GM18511 (cell line): ENCODE results near the gene ENO4.

Source experiments
- ATAC-seq: cut with Tn5 transposase; IDR thresholded peaks from one replicate; pipeline ENCODE4 v1.9.1; 2021; ENCODE audit warnings: mild to moderate bottlenecking, moderate library complexity; ENCODE audit not compliant: unreplicated experiment

Gene ENO4

DNA sequence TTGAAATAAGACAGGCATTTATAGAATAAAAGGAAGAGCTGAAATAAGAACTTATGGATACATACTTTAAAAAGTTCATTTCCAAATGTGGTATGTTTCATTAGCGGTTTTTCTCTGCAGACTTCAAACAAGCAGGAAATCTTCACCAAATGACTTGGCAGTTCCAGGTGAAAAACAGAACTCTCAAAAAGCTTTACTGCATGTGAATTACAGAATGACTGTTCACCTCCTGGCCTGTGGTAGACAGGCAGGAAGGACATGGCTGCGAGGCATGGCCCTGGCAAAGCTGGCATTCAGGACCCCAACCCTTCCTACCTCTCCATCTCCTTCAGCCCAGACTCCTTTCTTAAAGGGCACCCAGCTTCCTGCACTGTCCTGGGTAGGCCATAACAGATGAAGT lies 21.2 kb upstream of the ENO4 start:
- ATAC-seq: no peak

DNA sequence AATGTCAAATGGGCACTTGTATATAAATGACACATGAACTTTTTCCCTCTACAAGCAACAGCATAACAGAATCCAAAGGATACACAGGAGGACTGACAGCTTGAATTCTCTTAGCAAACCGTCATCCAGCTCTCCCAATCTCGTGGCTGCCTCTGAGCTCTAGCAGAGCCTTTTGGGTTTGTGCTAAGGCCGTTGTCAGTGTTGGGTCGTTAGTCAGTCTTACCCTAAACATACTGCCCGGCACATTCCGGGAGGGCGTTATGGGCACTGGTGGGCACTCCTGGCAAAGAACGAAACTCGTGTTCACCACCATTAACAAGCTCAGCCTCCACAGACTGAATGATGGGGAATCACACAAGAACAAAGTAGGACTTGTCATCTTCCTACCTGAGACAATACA lies 19.6 kb upstream of the ENO4 start:
- ATAC-seq: no peak

DNA sequence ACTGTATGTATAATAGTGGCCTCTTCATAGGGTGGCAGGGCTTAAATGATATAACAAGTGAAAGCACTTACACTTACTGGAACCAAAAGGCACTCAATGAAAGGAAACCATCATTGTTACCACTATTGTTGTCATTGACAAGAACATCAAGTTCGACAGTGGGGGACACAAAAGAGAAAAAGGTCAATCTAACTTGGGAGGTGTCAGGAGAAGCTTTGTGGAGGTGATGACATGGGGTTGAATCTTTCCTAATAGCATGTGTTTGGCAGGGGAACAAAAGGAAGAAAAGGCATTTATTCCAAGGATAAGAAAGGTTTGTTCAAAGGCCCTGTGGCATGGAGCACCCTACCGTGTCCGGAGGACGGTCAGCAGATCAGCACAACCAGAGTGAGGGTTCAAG lies 18.2 kb upstream of the ENO4 start:
- no peak for ATAC-seq

DNA sequence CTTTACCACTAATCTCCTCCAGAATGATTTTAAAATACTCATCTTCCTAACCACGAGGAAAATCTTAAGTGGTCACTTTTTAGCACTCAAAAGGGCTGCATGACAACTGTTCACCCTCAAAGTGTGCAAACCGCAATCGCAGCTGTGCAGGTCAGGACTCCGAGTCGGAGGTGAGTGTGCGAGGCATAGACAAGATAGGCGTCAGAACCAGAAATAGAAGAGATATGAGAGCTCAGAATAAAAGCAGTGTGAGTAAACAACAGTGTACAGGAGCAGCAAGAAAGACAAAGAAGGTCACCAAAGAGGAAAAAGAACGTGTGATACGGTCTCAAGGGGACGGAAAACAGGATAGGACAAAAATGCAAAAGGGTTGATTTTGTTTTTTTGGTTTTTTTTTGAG lies 17.5 kb upstream of the ENO4 start:
- ATAC-seq: no peak

DNA sequence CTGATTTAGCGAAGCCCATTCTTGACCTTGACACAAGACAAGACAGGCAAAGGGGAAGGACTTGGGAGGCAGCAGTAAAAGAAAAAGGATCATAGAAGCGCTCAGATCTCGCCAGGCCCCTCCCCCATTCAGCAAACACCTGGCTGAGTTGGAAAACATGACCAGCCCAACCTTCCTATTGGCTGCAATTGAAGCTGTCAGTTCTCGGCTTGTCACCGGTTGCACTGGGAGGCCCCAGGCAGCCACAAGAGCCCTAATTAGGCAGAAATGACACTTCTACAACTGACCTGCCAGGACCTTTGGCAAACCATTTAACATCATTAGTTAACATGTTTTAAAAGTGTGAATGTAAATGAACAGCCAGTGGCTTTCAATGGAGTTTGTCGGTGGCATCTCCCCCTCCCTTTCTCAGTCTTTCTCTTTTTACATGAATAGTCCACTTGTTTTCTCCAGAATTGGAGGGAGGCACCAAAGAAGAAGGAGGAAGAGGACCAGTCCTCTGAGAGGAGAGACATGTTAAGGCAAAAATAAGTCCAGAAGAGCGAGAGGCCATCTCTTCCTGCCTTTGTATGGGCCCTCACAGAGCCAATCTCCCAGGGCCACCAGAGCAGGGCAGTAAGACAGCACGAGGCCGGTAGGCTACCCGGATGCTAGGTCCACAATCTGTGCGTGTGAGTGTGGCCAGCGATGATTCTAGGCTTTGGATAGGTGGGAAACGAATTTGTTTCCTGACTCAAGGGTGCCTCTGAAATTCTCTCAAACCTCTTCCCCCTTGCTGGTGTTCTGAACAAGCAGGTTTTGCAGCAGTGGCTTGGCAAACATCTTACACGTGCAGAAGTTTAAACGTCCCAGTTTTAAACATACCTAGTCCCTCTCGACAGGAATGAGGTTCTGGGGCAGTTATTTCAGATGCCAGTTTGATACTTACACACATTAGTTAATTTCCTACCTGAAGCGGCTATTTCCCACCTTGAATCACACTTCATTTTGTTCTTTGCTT lies 15.0 kb upstream of the ENO4 start:
- no peak for ATAC-seq

DNA sequence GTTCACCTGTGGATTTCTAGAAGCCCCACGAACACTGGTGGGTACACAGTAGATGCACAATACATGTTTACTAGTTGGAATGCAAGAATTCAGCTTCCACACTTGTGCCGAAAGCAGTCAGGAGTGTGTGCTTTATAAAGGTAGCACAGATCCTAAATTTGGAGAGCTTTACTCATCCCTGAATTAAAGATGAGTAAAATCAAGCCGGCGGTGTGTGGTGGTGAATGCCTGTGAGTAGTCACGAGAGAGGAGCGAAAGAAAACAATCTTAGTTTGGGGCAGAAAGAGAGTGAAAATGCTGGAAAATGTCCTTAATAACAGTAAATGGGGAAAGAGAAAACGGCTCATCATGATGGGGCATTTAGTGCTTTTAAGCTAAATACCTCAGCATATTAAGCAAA lies 13.6 kb upstream of the ENO4 start:
- ATAC-seq: no peak

DNA sequence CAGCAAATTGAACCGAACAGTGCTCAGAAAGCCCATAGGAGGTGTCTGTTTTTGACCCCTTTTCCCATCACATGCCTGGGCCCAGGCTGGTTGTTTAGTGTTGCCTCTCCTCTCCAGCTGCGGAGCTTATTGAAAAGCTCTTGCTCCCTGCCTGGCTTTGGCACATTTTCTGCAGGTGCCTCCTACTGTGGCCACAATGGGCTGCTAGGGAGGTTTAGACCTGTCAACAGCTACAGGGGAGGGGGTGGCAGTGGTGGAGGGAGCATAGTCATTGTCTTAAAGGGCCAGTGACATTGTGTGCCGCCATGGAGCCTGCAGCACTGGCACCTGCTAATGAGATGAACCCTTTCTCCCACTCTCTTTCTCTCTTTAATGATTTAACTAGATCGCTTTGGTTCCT lies 13.2 kb upstream of the ENO4 start:
- ATAC-seq: no peak

DNA sequence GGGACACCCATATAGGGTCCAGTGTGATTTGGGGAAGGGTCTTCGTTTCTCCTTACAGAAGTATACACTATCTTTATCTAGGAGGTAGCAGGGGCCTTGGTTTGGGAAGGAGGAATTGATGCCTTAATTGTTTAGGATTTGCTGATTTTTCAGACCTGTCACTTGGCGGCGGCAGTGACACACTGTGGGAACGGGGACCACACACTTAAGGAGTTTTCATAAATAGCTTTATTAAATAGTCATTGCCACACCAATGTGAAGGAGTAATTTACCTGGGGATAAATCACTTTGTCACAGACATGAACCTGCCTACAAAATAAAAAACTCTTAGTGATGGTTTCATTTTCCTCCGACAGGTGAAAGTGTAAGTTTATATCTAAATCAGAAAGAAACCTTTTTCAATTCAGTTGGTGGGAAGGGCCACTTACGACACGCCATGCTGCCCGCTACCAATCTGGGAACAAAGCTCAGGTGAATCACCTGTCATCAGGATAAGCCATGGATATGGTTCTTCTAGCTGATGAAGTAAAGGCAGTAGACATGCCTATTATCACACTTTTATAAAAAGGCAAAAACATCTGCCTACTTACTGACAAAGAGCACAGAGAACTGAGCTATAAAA lies 12.3 kb upstream of the ENO4 start:
- no peak for ATAC-seq

DNA sequence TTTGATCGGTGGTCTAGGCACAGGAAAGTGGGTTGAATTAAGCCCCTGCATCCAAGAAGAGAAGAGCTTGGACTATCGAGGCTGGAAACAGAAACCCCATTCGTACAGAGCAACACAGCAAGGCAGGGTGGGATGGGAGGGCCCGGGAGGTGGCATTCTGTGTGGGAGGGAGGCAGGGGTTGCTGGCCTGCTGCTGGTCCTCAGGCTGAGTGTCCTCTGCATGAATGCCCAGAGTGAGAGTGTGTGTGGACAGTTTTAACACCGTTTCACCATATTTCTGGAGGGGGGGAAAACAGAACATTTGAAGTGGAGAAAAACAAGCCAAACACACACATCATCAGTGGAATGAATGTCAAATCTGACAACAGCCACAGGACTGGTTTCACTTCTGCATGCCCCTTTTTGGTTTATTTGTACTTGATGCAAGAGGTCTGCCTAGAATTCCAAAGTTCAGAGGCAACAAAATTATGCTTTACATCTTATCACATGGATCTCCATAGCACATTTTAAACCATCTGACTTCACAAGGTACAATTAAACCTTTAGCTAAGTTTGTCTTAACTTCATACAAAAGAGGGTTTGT lies 11.1 kb upstream of the ENO4 start:
- peak; percentile 84 for ATAC-seq

DNA sequence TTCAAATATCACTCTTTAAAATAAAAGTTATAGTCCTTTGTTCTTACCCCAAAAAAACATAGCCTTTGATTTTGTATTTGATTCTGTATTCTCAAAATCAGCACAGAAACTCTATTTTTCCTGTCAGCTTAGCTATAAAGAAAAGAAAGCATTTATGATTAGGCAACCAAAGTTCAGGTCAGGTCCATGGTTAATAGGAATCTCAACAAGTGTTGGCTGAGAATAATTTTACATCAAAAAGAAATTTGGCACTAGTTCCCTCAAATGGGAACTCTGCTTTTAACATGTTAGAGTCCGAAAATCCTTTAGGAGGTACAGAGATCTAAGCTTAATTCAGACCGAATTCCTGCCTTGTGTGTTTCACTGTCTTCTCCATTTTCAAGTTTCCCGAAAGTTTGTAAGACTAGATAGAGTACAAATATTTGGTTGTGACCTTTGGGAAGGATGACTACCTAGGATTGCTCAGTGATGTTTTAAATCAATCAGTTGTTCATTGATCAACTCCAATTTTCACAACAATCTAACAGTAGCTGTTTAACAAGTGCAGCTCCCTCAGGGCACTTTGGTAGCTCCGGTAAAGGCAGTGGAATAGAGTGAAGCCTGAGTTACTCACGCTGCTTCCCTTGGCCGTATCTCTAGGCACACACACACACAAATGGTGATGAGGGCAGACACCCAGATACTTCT lies 8.8 kb upstream of the ENO4 start:
- ATAC-seq: no peak

DNA sequence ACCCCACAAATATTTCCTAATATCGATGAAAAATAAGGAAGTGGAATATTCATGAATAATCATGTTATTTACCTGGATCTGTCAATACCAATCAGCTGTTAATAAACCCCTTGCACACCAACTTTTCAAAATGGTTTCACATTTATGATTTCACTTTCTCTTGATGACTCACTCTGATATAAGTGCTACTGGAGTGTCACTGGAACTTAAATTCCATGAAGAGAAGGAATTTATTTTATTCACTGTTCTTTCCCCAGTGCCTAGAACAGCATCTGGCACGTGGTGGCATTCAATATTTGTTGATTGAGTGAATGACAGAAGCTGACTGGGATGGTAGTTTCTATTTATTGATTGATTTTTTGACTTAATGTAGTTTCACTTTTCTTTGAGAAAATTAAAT lies 3.5 kb upstream of the ENO4 start:
- no peak for ATAC-seq

DNA sequence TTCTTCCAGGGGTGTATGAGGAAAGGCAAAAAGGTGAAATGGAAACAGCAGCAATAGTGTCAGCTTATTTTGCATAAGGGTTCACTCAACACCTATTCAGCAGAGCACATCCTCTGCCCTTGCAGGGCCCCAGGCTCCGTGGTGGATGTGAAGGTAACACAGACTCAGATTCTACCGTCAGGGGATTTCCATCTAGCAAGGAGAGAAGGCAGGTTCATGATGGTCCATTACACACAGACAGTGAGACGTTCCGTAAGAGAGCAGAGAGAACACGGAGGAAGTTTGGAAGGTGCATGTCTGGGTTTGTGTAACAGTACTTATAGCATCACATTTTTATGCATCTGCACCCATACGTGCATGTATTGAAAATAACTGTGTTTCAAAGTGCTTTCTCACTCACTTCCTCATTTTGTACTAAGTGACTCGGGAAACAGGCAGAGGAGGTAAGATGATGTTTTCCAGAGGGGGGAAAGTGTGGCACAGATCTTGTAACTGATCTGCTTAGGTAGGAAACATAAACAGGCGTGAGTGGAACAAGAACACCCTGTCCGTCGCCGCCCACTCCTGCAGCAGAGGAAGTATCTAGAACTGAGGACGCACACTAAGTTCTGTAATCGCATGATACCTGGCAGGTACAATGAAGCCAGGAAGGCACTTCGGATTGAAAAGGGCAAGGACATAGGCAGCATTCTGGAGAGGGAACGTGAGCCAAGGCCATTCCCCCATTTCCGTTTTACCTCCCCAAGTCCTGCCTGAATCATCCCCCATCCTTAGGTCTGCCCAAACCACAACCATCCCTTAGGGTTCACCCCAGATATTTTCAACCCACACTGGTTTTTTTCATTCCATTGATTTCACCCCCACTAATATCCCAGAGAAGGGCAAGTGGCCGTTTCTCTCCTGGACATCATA lies 1.0 kb upstream of the ENO4 start:
- ATAC-seq: peak; percentile 84

DNA sequence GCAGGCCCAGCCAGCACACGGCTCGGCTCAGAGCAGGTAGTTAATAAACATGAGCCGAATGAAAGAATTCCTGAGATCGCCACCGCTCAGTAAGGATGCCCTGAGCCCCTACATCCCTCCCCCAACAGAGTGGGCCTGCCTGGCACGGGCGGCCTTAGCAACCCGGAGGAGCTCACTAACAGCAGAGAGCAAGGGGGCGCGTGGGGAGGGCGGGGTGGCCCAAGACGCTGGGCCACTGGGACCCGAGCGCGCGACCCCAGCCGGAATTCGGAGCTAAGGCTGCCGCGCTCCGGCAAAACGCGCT lies 403 bp upstream of the ENO4 start:
- ATAC-seq: no peak

DNA sequence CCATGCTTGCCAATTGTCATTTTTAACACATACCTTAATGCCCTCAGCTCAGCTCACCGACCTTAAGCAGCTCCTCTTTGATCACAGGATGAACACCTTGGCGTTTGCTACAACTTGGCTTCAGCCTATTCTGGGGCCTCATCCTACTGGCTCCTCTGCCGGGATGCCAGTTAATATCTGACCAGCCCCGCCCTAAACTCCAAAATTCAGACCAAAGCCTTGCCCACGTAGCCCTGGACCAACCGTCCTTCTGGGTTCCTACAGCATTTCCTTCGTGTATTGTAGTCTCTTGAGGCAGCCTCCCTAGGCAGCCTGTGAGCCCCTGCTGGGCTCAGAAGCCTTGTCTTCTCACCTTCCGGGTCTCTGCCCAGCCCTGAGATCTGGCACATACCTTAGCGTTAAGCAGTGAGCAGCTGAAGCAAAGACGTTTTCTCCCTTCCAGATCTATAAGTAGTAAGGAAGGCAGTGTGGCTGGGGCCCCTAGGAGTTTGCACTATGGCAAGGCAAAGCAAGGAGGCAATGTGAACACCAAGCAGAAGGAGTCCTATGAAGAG lies 836 bp downstream of the ENO4 start:
- ATAC-seq: no peak

DNA sequence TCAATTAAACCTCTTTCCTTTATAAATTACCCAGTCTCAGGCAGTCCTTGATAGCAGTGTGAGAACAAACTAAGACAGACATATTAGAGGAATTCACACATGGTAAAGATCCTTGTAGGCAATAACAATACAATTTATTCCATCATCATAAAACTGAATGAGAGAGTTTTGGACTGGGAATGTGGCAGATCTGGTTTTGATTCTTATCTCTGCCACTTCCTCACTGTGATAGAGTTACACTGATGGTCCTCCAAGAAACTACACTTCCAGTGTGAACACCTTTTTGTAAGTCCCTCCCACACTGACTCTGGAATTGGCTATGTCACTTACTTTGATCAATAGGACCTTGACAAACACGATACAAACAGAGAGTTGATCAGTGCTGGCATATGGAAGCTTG lies 2.9 kb downstream of the ENO4 start:
- no peak for ATAC-seq

DNA sequence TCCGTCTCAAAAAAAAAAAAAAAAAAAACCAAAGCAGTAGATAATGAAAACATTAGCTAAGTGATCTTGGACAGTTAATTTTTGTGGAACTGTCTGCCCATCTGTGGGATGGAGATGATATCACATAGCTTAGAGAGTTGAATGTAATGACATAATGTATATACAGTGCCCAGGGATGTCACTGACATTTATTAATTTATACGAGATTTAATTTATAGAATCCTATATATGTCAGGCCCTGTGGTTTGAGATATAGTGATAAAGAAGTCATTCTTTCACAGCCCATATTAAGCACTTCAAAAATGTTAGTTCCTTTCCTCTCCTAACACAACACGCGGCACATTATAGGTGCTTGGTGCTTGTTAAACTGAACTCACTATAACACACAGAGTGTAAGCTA lies 4.0 kb downstream of the ENO4 start:
- no peak for ATAC-seq

DNA sequence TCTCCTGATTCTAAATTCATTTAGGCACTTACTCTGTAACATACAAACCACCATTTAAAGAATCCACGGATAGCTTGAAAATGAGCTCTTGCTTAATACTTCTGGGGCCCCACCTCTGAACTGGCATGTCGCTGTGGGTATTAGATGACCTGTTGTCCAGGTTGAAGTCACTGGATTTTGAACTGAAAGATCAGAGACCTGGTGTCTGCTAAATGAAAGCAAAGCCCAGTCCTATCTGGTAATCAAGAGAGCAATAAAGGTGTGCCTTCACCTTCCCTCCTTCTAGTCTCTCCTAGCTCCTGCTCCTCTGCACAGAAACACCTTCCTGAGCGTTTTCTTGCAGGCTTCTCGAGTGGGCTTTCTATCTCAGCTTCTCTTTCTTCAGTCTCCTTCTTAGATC lies 4.4 kb downstream of the ENO4 start:
- ATAC-seq: no peak

DNA sequence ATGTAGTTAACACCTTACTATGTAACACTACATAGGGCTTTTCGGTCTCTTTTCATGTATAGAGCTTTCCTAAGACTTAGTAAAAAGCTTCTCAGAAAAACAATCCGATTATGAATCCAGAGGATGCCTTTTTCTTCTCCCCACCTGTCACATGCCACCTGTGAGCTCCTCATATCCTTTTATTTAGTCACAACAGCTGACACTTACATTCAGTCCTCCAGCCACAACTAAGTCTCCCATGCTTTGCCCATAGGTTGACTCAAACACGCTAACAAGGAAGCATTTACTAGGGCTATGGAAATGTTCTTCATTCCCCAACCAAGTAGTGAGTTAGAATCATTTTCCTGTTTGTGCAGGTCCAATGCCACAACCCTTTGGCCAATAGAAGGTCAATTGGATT lies 7.9 kb downstream of the ENO4 start:
- no peak for ATAC-seq

DNA sequence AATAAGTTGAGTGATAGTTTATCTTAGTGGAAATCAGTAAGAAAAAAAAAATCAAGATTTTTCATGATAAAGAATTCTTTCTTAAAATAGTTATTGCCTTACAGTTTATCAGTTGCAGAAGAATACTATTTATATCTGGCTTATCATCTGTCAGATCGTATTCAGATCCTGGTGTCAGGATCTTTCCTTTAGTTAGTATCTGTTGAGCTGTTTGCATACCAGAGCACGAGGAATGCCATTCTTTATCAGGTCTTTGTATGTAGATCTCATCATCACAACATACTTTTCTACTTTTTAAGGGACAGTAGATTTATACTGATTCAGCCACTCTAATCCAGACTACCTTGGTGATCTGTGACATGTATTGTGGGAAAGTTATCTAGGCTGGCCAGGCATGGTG lies 12.5 kb downstream of the ENO4 start:
- no peak for ATAC-seq

DNA sequence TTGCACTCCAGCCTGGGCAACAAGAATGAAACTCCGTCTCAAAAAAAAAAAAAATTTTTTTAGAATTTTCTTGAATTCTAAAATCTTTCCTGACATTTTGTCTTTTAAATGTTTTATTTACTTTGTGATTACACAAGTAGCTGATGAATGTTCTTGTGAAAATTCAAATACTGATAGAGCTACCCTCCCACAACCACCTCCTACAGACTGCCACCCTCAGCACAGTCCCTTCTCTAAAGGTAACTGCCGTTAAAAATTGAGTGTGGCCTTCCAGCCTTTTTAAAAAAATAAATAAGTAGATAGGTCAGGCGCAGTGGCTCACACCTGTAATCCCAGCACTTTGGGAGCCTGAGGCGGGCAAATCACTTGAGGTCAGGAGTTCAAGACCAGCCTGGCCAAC lies 15.1 kb downstream of the ENO4 start:
- no peak for ATAC-seq
